22Rv1 (cell line): ENCODE data around the gene UPF1.

Experiments used
- ZFX ChIP-seq: fragments of 450-650 bp; IDR thresholded peaks from 2 replicates; pipeline ENCODE4 v1.6.1; 2017; ENCODE audit warnings: antibody characterized with exemption, borderline replicate concordance
- TF ChIP-seq, protein P1 (sequence below): fragments of 450-650 bp; IDR thresholded peaks from 2 replicates; pipeline ENCODE4 v1.5.1; 2017; ENCODE audit warnings: mild to moderate bottlenecking

DNA sequence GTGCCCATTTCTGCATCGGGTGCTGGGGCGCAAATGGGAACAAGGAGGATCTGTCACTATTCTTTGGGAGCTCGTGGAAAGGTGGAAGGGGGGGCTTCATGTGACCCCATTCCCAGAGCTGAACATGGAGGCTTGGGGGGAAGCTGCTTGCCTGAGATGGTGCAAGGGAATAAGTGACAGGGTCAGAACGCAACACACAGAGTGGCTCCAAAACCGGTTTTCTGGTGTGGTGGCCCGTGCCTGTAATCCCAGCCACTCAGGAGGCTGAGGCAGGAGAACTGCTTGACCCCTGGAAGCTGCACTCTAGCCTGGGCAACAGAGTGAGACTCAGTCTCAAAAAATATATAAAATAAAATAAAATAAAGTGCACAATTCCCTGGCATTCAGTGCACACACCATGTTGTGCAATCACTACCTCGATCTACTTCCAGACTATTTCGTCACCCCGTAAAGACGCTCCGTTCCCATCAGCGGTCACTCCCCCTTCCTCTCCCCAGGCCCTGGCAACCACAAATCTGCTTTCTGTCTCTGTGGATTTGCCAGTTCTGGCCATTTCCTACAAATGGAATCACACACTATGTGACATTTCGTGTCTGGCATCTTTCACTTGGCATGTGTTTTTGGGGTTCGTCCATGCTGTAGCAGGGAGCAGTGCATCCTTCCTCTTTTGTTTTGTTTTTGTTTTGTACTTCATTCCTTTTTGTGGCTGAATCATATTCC, 22.4 kb upstream of the UPF1 start:
- TF ChIP-seq, protein P1, sequence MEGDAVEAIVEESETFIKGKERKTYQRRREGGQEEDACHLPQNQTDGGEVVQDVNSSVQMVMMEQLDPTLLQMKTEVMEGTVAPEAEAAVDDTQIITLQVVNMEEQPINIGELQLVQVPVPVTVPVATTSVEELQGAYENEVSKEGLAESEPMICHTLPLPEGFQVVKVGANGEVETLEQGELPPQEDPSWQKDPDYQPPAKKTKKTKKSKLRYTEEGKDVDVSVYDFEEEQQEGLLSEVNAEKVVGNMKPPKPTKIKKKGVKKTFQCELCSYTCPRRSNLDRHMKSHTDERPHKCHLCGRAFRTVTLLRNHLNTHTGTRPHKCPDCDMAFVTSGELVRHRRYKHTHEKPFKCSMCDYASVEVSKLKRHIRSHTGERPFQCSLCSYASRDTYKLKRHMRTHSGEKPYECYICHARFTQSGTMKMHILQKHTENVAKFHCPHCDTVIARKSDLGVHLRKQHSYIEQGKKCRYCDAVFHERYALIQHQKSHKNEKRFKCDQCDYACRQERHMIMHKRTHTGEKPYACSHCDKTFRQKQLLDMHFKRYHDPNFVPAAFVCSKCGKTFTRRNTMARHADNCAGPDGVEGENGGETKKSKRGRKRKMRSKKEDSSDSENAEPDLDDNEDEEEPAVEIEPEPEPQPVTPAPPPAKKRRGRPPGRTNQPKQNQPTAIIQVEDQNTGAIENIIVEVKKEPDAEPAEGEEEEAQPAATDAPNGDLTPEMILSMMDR: no peak
- TF ChIP-seq ZFX: no peak
